Stimulated activated CD4-positive, alpha-beta T cell treated with anti-CD3 and anti-CD28 coated beads, TNF-alpha, amount 100 ng/mL, for 24 hours (primary cell): Measurements from ENCODE around the gene APLN.
A peak's percentile ranks its signal among the peaks of the same experiment; 100 is the strongest.

ENCODE experiments used
- DNase-seq, 3 experiments: peaks; one replicate each; pipeline ENCODE4 v3.0.0-alpha.2; 2020; ENCODE audit warnings: low read depth in 3 of 3

The APLN gene

DNA sequence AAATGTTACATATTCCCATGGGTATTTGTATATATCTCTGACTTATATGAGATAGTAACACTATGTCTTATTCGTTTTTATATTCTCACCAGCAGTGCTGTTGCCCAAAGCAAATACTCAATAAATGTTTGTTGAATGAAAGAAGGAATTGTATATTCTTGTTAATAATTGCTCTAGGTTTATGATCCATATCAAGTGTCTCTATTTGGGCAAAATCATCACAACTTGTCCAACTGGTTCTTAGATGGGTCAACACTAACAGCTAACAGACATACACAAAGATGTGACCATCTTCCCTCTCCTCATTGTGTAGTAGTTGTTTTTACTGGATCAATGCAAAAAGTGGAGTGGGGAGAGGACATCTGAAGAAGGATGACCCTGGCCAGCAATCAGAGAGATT lies 6.6 kb upstream of the APLN start:
- no peak for DNase-seq

- DNase-seq = no peak
These were observed 5.1 kb upstream of the APLN start for GRCh38 chrX:129659861-129660260.

DNA sequence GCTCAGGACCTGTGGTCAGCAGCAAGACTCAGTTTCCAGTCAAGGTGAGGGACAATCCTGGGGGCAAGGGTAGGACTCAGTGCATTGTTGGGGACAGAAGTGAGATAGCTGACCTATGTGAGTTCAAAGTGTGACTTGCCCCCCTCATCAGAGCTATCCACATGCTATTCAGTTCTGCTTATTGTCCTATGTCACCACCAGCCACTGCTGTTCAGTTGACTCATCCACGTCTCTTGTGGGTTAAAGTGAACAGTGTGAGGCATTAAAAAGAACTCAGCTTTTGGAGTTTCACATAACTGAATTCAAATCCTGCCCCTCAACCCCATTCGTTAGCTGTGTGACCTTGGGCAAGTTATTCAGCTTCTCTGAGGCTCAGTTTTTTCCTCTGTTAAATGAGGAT lies 4.4 kb upstream of the APLN start:
- DNase-seq = no peak

GRCh38 chrX:129658429-129658828 lies 3.7 kb upstream of the APLN start:
- no peak for DNase-seq

DNA sequence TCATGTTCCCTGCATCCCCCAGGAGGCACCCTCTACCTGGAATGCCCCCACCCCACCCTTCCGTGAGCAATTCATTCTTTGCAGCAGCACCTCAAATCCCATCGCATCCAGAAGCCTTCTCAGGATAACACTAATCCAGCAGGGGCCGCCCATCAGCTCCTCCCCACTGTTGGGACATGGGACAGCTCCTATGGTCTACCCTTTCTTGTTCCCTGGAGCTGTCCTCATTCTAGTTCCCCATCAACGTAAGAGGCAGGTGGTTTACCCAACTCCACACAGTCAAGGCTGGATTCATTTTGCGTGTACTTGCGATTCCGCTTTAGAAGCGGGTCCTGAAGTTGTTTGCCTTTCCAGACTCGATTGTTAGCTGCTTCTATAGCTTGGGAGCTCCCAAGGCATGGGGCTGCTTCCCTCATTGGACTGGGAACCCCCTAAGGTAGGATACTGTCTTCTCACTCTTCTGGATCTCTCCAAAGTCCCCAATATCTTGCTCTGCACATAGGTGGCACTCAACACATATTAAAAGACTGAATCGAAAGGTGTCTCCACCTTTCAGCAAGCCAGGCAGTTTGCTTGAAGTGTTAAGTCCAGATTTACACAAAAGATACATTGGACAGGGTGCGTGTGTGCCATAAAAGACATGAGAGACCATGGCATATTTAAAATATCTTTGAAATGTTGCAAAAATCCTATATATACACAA lies 942 bp upstream of the APLN start:
- DNase-seq = no peak

GRCh38 chrX:129653971-129654651 lies 645 bp downstream of the APLN start:
- DNase-seq = peak in 1 of 3 experiments; percentile 18

DNA sequence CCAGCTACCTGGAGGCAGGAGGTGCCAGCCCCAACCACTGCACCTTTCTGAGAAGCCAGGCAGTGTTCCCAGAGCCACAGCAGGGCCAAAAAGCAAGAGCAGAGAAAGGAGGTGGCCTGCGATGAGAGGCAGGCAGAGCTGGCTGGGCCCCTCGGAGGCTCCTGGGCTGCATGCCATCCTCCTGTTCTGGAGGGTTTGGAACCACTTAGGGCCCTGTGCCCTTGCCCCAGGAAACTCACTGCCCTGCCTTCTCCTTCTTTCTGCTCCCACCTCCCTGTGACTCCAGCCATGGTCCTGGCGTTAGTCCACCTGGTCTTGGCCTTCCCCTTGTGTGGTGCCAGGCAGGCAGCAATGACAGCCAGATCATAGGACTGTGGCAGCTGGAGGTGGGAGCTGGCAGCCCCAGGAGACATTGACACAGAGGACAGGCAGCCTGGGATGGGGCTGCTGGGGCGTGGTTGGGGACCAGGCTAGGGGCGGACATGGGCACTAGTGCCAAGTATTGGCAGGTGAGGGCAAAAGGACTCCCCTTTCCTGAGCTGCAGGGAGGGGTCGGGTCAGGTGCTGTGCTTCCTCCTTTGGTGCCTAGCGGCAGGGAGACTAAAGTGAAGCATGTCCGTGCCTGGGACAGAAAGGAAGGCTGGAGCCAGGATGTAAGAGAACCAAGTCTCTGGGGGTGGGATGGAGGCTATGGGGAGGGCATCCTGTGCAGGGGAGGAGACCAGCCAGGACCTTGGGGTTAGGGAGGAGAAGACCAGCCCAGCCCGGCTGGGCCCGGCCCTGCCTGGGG lies 1.4 kb downstream of the APLN start:
- no peak for DNase-seq

DNA sequence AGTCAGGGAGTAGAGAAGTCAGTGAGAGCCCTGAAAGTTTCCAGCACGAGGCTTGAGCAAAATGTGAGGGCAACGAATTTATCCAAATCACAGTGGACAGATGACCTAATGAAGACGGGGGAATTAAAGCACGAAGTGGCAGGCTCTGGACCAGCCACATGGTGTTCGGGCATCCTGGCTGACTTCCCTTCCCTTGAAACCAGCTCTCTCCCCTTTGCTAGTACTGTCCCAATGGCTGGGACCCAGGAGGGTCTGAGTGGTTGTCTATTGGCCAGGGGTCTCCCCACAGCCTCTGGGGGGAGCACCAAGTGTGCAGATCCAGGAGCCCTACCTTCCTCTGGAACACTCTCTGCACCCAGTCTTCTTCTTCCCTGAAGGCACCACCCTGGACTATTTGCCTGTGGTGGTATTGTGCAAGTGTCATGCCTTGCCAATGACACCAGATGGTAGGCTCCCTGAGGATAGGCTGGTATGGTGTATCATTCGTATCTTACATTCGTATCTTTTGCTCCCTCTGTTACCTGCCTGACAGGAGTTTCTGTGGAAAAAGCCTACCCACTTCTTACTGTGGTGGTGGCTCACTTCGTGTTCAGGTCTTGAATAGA lies 2.1 kb downstream of the APLN start:
- DNase-seq = no peak

- DNase-seq = no peak
These were observed 2.8 kb downstream of the APLN start for GRCh38 chrX:129651756-129652564.

DNA sequence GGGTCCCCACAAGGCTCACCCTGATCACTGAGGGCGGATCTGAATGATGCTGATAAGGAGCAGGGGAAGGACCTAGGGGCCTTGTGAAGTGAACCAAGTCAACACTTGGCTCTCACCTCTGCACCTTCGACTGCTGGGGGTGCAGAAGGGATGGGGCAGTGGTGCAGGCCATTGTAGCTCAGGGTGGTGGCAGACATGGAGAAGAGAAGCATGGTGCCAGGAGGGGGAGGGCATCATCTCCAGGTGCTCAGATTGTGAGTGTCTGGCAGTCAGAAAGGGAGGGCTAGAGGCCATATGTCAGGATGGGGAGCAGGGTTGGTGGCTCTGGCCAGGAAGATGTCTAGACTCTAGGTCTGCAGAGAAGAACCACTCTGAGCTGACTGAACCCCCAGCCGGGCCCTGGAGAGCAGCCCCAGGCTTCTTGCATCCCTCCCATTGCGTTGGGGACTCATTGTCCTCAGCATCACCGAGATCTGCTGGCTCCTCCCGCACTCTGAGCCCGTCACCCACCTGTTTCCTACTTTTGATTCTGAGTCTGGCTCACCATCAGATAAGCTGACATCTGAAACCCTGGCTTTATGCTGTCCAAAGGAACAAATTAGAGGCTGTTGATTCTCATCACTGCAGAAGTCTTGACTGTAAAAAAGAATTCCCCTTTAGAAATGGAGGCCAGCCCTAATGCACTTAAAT lies 3.8 kb downstream of the APLN start:
- no peak for DNase-seq

DNA sequence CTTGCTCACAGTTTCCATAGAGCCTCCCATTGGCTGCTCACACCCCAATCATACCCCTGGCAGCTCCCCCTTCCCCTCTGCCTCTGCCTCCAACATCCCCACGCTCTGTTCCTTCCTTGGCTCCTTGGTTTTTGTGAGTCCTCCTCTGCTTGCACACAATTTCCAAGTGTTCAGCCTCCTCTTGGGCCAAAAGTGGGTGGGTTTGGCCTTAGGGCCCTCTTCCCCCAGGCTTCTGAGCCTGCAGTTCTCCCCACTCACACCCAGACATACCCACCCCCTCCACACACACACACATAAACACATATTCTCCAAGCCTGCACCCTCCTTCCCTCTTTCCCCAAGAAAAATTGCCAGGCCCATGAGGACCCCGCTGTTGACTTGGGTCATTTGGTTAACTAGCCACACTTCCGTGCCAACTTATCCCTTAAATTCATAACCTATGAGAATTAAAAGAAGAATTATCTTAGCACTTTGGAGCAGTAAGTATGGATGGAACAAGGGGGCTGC lies 4.5 kb downstream of the APLN start:
- DNase-seq = no peak

GRCh38 chrX:129649268-129650182 lies 5.2 kb downstream of the APLN start:
- DNase-seq = no peak

DNA sequence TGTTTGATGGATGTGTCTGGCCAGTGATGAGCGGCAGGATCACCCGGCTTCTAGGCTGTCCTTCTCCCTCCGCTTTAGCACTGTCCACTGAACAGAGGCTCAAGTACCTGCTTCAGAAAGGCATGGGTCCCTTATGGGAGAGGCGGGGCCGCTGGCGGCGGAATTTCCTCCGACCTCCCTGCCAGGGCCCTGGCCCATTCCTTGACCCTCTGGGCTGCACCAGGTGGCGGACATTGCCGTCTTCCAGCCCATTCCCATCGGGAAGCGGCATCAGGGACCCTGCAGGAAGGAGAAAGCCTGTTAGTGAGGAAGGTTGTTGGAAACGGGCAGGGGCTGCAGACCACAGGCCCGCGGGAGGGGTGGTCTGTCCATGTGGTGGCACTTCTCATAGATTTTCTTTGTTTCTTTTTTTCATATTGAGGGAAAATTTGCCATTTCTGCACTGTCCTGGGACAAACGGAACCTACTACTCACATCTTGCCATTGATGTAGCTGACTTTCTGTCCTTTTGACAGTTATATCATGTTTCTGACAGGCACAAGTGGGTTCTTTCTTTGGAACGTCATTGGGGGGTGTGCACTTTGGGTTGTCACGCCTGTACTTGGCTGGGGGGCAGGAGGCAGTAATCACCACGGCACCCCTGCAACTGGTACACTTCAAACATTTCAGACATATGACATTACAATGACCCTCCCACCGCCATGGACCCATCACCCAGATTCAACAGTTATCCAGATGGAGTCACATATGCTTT lies 6.1 kb downstream of the APLN start:
- DNase-seq = no peak

- no peak for DNase-seq
These were observed 7.0 kb downstream of the APLN start for GRCh38 chrX:129647418-129648410.

DNA sequence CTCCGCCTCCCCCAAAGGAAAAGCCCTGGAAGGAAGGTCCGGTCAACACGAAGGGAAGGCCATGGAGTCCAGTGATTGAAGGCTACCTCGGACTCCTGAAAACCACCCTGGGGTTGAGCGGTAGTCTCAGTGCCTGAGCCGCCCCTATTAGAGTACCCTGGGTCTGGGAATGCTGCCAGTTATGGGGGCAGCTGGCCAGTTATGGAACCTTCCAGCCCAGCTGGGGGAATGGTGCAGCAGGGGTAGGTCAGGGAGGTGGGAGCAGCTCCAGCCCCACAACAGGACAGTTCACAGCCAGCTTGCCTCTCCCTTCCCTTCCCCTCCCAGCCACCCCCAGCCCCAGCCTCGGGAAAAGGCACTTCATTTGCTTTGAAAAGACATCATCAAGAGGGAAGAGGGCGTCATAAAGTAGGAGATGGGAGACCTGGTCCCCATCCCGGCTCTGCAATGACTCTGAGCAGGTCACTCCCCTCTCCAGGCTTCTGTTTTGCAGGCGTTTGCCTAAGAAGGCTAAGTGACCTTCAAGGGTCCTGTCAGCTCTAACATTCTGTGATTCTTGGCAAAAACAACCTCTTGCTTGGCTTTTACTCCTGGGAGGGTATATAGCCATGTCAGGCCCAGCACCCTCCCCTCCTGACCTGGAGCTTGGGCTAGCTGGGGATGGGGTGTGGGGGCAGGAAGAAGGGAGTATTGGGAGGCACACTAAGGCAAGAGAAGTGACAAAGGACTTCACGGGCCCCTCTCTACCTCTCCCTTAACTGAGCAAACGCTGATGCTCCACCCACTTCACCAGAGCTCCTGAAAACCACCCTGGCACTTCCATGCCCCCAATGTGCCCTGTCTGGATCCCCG lies 8.0 kb downstream of the APLN start:
- no peak for DNase-seq

- no peak for DNase-seq
These were observed 12.1 kb downstream of the APLN start for GRCh38 chrX:129642641-129643040.

DNA sequence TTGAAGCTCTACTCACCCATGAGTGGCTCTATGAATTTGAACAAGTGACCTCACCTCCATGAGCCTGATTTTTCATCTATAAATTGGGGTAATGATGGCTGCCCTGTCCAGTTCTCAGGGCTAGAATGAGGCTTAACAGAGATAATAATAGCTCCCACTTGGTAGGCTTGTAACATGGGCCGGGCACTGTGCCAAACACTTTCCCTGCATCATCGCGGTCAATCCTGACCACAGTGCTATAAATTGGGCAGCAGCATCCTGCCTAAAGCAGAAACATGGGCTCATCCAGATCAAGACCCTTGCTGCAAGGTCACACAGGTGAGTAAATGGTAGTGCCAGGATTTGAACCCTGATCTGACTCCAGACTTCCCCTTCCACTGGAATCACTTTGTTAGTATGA lies 12.8 kb downstream of the APLN start:
- no peak for DNase-seq
